Measurements from ENCODE around the gene GPR137.
"Not testable (repeated sequence)": the region's sequence is repeated elsewhere in the genome, so short reads cannot be mapped to it uniquely, and the experiment has no call there.

The GPR137 gene

DNA sequence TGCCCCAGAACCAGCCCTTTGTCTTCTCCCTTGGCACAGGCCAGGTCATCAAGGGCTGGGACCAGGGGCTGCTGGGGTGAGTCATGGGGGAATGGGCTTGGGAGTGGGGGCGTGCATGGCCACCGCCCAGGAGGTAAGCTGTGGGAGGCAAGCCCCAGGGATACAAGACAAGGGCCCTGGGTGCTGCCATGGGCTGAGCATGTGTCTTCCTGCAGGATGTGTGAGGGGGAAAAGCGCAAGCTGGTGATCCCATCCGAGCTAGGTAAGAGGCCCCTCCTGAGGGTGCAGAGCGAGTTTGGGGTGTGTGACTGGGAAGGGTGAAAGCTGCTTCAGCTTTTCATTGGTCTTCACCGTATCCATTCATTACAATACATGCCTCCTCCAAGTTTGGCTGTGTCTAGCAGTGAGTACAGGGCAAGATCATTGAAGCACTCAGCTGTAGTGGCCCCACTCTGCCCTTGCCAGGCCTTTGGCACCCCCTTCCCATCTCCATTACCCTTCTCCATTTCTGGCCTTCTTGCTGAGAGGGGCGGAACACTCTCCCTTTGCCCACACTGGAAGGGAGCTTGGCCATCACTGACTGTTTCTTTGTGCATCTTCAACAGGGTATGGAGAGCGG lies 42.3 kb upstream of the GPR137 start:
- Histone ChIP-seq H3K27ac (ENCODE audit: low read depth, low read length) (no peak overlapping the region), H3K4me3 (ENCODE audit: low read depth in 1 of 2, low read length in 2 of 2) (no peak overlapping the region), H3K27me3 (ENCODE audit: control insufficient read depth in 1 of 2, insufficient read depth in 2 of 2, low read length in 2 of 2) (no peaks in the 10 kb centered on the region), H3K9me3 (ENCODE audit: control insufficient read depth in 1 of 2, low read length in 2 of 2) (no peaks in the 10 kb centered on the region), H3K36me3 (ENCODE audit: control insufficient read depth in 1 of 2, insufficient read depth in 2 of 2, low read length in 2 of 2) (peaks cover 0 to 12% of the 10 kb centered on the region in 2 donors), H3K9ac (ENCODE audit: low read depth in 1 of 2, low read length in 2 of 2) (peak overlapping the region in 1 of 2 donors; percentile 32), H3K4me1 (ENCODE audit: control insufficient read depth in 1 of 2, insufficient read depth in 2 of 2, low read length in 2 of 2) (peaks cover 50 to 70% of the 10 kb centered on the region in 2 donors)

DNA sequence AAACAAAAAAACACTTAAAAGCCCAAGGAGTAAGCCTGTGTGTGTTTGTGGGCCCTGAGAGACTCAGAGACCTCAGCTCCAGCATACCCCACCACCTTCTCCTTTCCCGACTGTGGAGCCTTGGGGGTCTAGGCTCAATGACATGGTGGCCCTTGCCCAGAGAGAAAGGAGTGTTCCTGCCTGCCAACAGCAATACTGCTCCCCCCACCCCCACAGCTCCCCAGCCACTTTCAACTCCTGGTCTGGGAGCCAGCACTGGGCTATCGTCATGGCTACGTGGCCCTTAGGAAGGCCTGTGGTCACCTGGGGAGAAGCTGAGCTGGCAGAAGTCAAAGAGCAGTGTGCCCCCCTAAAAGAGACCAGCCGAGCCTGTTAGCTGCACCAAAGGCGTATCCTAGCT lies 41.5 kb upstream of the GPR137 start:
- peaks cover 50 to 70% of the 10 kb centered on the region in 2 donors for H3K4me1 ChIP-seq (ENCODE audit: control insufficient read depth in 1 of 2, insufficient read depth in 2 of 2, low read length in 2 of 2)
- H3K9ac ChIP-seq (ENCODE audit: low read depth in 1 of 2, low read length in 2 of 2): no peak overlapping the region

DNA sequence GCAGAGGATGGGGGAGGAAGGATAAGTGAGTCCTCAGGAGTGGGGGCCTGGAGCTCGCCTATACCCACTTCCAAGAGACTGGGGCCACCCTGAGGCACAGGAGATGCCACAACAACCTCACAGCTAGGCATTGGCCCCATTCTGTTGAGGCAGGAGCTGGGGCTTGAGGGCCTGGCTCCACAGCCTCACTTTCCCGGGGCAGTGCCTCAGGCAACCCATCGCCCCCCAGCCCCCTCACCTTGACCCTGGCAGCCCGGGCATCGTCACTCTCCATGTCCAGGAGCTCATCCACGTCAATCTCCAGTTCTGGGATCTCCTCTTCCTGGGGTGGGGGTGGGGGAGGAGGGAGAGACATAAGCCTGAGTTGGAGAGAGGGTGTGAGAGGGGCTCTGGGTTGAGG lies 40.7 kb upstream of the GPR137 start:
- Histone ChIP-seq H3K9me3 (ENCODE audit: control insufficient read depth in 1 of 2, low read length in 2 of 2) (no peaks in the 10 kb centered on the region), H3K9ac (ENCODE audit: low read depth in 1 of 2, low read length in 2 of 2) (peak overlapping the region; percentile 91 to 95), H3K27ac (ENCODE audit: low read depth, low read length) (peak overlapping the region; percentile 77), H3K27me3 (ENCODE audit: control insufficient read depth in 1 of 2, insufficient read depth in 2 of 2, low read length in 2 of 2) (no peaks in the 10 kb centered on the region), H3K4me3 (ENCODE audit: low read depth in 1 of 2, low read length in 2 of 2) (peak overlapping the region; percentile 94 to 95), H3K4me1 (ENCODE audit: control insufficient read depth in 1 of 2, insufficient read depth in 2 of 2, low read length in 2 of 2) (peaks cover 52 to 72% of the 10 kb centered on the region in 2 donors), H3K36me3 (ENCODE audit: control insufficient read depth in 1 of 2, insufficient read depth in 2 of 2, low read length in 2 of 2) (peaks cover 0 to 12% of the 10 kb centered on the region in 2 donors)

More for the DNA sequence above, 41.5 kb upstream of the GPR137 start:
- Histone ChIP-seq H3K4me3 (ENCODE audit: low read depth in 1 of 2, low read length in 2 of 2) (no peak overlapping the region), H3K36me3 (ENCODE audit: control insufficient read depth in 1 of 2, insufficient read depth in 2 of 2, low read length in 2 of 2) (peaks cover 0 to 12% of the 10 kb centered on the region in 2 donors), H3K27ac (ENCODE audit: low read depth, low read length) (no peak overlapping the region), H3K9me3 (ENCODE audit: control insufficient read depth in 1 of 2, low read length in 2 of 2) (no peaks in the 10 kb centered on the region), H3K27me3 (ENCODE audit: control insufficient read depth in 1 of 2, insufficient read depth in 2 of 2, low read length in 2 of 2) (no peaks in the 10 kb centered on the region)

DNA sequence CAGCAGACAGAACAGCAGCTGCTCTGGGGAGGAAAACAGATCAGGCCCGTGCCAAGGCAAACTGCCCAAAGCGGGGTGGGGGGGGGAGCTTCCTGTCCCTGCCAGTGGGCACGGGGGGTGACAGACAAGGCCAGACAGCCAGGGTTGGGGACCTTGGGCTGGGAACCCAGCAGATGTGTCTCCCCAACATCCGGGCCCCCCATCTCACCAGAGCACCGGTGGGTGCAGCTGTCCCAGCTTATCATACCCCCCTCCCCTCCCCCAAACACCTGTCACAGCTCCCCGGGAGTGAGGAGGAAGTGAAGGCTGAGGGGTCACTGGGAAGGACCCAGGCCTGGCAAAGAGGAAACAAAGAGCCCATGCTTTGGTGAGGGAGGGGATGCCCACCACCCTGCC lies 40.2 kb upstream of the GPR137 start:
- H3K4me3 ChIP-seq (ENCODE audit: low read depth in 1 of 2, low read length in 2 of 2): peak overlapping the region; percentile 94 to 95
- no peaks in the 10 kb centered on the region for H3K27me3 ChIP-seq (ENCODE audit: control insufficient read depth in 1 of 2, insufficient read depth in 2 of 2, low read length in 2 of 2)
- H3K9ac ChIP-seq (ENCODE audit: low read depth in 1 of 2, low read length in 2 of 2): peak overlapping the region; percentile 91 to 95
- peaks cover 51 to 71% of the 10 kb centered on the region in 2 donors for H3K4me1 ChIP-seq (ENCODE audit: control insufficient read depth in 1 of 2, insufficient read depth in 2 of 2, low read length in 2 of 2)
- H3K36me3 ChIP-seq (ENCODE audit: control insufficient read depth in 1 of 2, insufficient read depth in 2 of 2, low read length in 2 of 2): peaks cover 0 to 12% of the 10 kb centered on the region in 2 donors
- H3K9me3 ChIP-seq (ENCODE audit: control insufficient read depth in 1 of 2, low read length in 2 of 2): no peaks in the 10 kb centered on the region
- peak overlapping the region; percentile 77 for H3K27ac ChIP-seq (ENCODE audit: low read depth, low read length)

DNA sequence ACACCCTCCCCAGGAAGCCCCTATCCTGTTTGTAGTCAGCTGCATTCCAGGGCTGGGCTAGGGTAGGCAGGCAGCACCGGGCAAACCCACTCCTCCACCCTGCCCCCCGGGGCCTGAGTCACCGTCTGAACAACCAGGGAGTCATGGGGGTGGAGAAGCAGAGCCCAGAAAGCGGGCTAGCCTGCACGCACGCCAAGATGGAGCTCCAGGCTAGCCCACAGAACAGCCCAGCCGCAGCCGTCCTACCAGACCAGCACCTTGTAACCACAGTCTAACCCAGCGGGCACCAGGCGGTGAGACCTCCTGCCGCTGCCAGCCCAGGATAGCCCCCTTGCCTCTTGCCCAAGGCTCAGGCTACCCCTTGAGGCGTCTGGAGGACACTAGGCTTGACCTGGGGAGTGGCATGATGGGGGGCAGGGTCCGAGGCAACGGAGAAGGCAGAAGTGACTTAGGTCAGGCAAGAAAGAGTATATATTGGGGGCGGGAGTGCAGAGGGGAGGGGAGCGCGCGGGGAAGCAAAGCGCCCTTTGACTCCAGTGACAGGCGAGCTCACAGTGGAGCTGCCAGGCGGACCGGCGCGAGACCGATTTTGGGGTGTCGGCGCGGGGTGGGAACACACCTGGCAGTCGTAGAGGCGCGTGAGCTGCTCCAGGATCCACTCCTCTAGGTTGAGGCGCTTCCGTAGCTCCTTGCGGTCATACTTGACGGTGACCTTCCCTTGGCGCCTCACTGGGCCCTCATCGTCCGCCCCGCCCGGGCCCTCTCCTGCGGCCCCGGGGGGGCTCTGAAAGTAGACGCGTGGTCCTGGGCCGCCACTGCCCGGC lies 39.6 kb upstream of the GPR137 start:
- peak overlapping the region; percentile 94 to 95 for H3K4me3 ChIP-seq (ENCODE audit: low read depth in 1 of 2, low read length in 2 of 2)
- peak overlapping the region; percentile 91 to 95 for H3K9ac ChIP-seq (ENCODE audit: low read depth in 1 of 2, low read length in 2 of 2)
- peaks cover 56 to 74% of the 10 kb centered on the region in 2 donors for H3K4me1 ChIP-seq (ENCODE audit: control insufficient read depth in 1 of 2, insufficient read depth in 2 of 2, low read length in 2 of 2)
- no peaks in the 10 kb centered on the region for H3K27me3 ChIP-seq (ENCODE audit: control insufficient read depth in 1 of 2, insufficient read depth in 2 of 2, low read length in 2 of 2)
- no peaks in the 10 kb centered on the region for H3K9me3 ChIP-seq (ENCODE audit: control insufficient read depth in 1 of 2, low read length in 2 of 2)
- H3K36me3 ChIP-seq (ENCODE audit: control insufficient read depth in 1 of 2, insufficient read depth in 2 of 2, low read length in 2 of 2): peaks cover 0 to 12% of the 10 kb centered on the region in 2 donors
- H3K27ac ChIP-seq (ENCODE audit: low read depth, low read length): peak overlapping the region; percentile 77

DNA sequence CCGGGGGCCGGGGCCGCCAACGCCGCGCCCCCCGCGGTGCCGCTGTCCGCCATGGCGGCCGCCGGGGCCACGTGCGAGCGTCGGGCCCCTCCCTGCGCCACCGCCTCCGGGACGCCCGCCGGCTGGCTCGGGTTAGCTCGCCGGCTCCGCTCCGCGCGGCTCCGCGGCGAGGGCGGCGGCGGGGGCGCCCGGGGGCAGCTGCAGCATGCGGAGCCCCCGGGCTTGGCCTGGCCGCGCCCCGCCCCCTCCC lies 39.1 kb upstream of the GPR137 start:
- not testable (repeated sequence) for H3K27ac ChIP-seq (ENCODE audit: low read depth, low read length); H3K9ac ChIP-seq (ENCODE audit: low read depth in 1 of 2, low read length in 2 of 2); H3K4me3 ChIP-seq (ENCODE audit: low read depth in 1 of 2, low read length in 2 of 2); H3K27me3 ChIP-seq (ENCODE audit: control insufficient read depth in 1 of 2, insufficient read depth in 2 of 2, low read length in 2 of 2); H3K9me3 ChIP-seq (ENCODE audit: control insufficient read depth in 1 of 2, low read length in 2 of 2)
- peaks cover 56 to 74% of the 10 kb centered on the region in 2 donors for H3K4me1 ChIP-seq (ENCODE audit: control insufficient read depth in 1 of 2, insufficient read depth in 2 of 2, low read length in 2 of 2)
- H3K36me3 ChIP-seq (ENCODE audit: control insufficient read depth in 1 of 2, insufficient read depth in 2 of 2, low read length in 2 of 2): peaks cover 0 to 12% of the 10 kb centered on the region in 2 donors

DNA sequence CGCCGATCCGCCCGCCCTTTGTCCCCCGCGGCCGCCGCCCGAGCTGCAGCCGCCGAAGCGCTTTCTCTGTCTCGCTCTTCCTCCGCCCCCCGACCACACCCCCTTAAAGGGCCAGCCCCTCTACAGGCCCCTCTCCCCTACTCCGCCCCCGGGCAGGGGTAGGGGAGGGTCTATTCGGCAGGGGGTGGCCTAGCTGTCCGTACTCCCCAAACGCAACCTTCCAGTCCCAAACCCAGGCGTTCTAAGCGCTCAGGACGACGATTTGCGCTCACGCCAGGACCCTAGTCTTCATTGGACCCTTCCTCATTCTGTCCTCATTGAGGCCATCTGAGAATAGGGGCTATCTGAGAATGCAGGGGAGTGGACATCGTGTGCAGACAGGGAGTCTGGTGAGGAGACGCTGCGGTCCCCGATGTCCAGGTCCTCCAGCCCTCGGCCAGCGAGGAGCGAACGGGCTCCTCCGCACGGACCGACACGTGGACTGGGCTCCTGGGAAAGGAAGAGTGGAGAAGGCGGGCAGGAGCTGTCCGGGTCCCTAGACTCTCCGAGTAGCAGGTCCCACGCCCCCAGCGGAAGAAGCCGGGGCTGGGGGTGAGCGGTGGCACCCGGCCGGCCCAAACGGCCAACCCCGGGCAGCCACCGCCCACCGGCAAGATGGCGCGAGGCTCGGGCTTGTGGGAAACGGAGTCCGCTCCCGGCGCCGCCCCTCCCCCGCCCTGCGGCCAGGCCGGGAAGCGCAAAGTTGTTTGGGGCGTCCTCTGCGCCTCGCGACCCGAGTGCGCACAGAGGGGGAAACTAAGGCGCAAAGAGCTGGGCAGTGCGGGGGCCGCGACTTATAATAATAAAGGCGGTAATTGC lies 38.5 kb upstream of the GPR137 start, which contains the start of gene PPP1R14B:
Gene PPP1R14B, minus strand, starts transcription at position 73 of the 858 bp plus-strand sequence. CDS start 270 bp downstream, outside the sequence.
- Histone ChIP-seq H3K27me3 (ENCODE audit: control insufficient read depth in 1 of 2, insufficient read depth in 2 of 2, low read length in 2 of 2) (no peaks in the 10 kb centered on the region), H3K4me1 (ENCODE audit: control insufficient read depth in 1 of 2, insufficient read depth in 2 of 2, low read length in 2 of 2) (peaks cover 56 to 76% of the 10 kb centered on the region in 2 donors), H3K9ac (ENCODE audit: low read depth in 1 of 2, low read length in 2 of 2) (peak within 1 kb of the TSS; percentile 92 to 95), H3K27ac (ENCODE audit: low read depth, low read length) (peak within 1 kb of the TSS; percentile 94), H3K9me3 (ENCODE audit: control insufficient read depth in 1 of 2, low read length in 2 of 2) (no peaks in the 10 kb centered on the region), H3K4me3 (ENCODE audit: low read depth in 1 of 2, low read length in 2 of 2) (peak within 1 kb of the TSS; percentile 95 to 100), H3K36me3 (ENCODE audit: control insufficient read depth in 1 of 2, insufficient read depth in 2 of 2, low read length in 2 of 2) (peaks cover 0 to 12% of the 10 kb centered on the region in 2 donors)

DNA sequence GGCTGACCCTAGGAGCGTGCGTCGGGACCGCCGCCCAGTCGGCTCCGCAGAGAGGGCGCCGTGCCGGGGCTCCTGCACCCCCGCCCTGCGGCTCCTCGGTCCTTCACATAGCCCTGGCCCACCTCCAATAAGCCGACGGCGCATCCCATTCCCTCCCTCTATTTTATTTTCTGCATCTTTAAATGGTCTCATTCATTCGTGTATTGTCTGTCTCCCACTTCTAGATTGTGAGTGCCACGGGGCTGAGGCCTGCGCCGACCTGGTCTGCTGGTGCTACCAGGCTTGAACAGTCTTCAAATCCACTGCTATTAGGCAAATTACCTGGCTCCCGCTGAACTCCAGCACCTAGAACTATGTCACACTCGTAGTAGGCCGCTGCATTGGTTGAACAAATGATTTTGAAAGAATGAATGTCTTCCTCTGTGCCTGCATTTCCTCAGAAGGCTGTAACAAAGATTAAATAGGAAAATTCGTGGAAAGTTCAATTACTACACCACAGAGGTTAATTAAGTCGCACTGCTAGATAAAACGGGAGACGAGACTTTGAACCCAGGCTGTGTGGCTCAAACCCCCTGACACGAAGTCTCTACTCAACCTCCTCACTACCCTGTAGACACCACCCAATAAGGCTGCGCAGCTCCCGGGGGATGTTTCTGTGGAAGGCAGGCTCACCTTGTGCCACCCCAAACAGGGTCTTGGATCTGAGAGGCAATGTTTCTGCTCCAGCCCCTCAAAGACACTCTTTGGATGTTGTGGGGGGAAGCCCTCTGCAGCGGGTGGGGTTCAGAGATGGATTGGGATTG lies 37.7 kb upstream of the GPR137 start:
- H3K4me1 ChIP-seq (ENCODE audit: control insufficient read depth in 1 of 2, insufficient read depth in 2 of 2, low read length in 2 of 2): peaks cover 52 to 74% of the 10 kb centered on the region in 2 donors
- peaks cover 0 to 12% of the 10 kb centered on the region in 2 donors for H3K36me3 ChIP-seq (ENCODE audit: control insufficient read depth in 1 of 2, insufficient read depth in 2 of 2, low read length in 2 of 2)
- peak overlapping the region; percentile 95 to 100 for H3K4me3 ChIP-seq (ENCODE audit: low read depth in 1 of 2, low read length in 2 of 2)
- H3K27ac ChIP-seq (ENCODE audit: low read depth, low read length): peak overlapping the region; percentile 30
- H3K9me3 ChIP-seq (ENCODE audit: control insufficient read depth in 1 of 2, low read length in 2 of 2): no peaks in the 10 kb centered on the region
- H3K27me3 ChIP-seq (ENCODE audit: control insufficient read depth in 1 of 2, insufficient read depth in 2 of 2, low read length in 2 of 2): no peaks in the 10 kb centered on the region
- H3K9ac ChIP-seq (ENCODE audit: low read depth in 1 of 2, low read length in 2 of 2): peak overlapping the region; percentile 67 to 92

DNA sequence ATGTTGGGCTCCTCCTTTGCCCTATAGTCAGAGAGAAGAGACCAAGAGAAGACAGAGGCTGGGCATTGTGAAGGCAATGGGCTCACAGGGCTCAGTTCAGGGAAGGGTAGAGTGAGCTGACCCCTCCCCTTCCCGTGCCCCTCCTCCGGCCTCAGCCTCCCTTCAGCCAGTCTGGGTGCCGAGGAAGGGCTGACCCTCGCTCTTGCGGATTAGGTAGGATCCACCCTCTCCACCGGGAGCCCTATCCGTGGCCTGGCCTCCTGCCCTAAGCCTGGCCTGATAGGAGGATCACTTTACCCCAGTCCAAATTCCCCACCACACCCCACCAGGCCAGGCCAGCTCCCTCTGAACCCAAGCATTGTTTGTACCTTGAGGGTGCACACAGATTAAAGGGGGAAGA lies 37.1 kb upstream of the GPR137 start:
- H3K9ac ChIP-seq (ENCODE audit: low read depth in 1 of 2, low read length in 2 of 2): peak overlapping the region; percentile 38 to 92
- H3K27me3 ChIP-seq (ENCODE audit: control insufficient read depth in 1 of 2, insufficient read depth in 2 of 2, low read length in 2 of 2): no peaks in the 10 kb centered on the region
- peak overlapping the region in 1 of 2 donors; percentile 100 for H3K4me3 ChIP-seq (ENCODE audit: low read depth in 1 of 2, low read length in 2 of 2)
- peaks cover 52 to 74% of the 10 kb centered on the region in 2 donors for H3K4me1 ChIP-seq (ENCODE audit: control insufficient read depth in 1 of 2, insufficient read depth in 2 of 2, low read length in 2 of 2)
- H3K27ac ChIP-seq (ENCODE audit: low read depth, low read length): no peak overlapping the region
- H3K9me3 ChIP-seq (ENCODE audit: control insufficient read depth in 1 of 2, low read length in 2 of 2): no peaks in the 10 kb centered on the region
- peaks cover 0 to 7% of the 10 kb centered on the region in 2 donors for H3K36me3 ChIP-seq (ENCODE audit: control insufficient read depth in 1 of 2, insufficient read depth in 2 of 2, low read length in 2 of 2)
